Stimulated activated CD8-positive, alpha-beta memory T cell treated with anti-CD3 and anti-CD28 coated beads, Interleukin-4, amount 100 ng/mL, for 4 hours (primary cell): Measurements from ENCODE around the gene MYBPC2.
"Not testable (repeated sequence)": the region's sequence is repeated elsewhere in the genome, so short reads cannot be mapped to it uniquely, and the experiment has no call there.

Experiments
- DNase-seq, 2 donors: peaks; one replicate each; pipeline ENCODE4 v3.0.0-alpha.2; 2020; ENCODE audit warnings: low read depth in 2 of 2, low spot score in 1 of 2

The MYBPC2 gene

DNA sequence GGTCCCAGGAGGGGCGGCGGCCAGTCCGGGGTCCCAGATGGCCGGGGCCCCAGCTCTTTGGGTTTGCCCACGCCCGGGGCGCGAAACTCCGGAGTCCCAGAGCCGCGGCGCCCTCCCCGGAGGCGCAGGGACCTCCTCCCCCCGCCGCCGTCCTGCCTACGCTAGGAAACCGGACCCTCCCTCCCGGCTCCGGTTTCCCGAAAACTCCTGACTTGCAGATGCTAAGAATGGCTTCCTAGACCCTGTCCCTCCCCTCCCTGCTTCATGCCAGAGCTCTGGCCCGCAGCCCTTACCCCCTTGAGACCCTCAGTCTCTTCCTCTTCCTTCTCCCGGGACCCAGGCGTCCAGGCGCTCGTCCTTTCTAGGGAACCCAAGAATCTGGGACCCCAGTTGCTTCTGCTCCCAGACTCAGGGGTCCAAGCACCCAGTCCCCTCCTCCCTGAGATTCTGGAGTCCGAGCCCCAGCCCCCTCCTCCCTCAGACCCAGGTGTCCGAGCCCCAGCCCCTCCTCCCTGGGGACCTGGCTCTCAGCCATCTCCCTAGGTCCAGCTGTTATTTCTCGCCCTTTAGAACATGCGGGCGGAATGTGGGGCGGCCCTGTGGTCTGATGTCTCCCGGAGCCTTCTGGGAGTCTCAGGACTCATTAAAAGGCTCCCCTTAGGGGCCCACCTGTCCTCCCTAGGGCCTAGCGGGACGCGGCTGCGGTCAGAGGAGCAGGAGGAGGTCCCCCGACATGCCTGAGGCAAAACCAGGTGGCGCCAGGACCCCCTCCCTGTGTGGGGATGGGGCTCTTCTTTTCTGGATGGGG lies at the start of gene MYBPC2:
TSS of gene MYBPC2 (plus strand) at position 672 of the 808 bp plus-strand sequence. CDS start at position 734, 62 bp downstream.
- no peak for DNase-seq

- DNase-seq = no peak
Measured at GRCh38 chr19:50383001-50383851, 49.5 kb upstream of the MYBPC2 start.

DNA sequence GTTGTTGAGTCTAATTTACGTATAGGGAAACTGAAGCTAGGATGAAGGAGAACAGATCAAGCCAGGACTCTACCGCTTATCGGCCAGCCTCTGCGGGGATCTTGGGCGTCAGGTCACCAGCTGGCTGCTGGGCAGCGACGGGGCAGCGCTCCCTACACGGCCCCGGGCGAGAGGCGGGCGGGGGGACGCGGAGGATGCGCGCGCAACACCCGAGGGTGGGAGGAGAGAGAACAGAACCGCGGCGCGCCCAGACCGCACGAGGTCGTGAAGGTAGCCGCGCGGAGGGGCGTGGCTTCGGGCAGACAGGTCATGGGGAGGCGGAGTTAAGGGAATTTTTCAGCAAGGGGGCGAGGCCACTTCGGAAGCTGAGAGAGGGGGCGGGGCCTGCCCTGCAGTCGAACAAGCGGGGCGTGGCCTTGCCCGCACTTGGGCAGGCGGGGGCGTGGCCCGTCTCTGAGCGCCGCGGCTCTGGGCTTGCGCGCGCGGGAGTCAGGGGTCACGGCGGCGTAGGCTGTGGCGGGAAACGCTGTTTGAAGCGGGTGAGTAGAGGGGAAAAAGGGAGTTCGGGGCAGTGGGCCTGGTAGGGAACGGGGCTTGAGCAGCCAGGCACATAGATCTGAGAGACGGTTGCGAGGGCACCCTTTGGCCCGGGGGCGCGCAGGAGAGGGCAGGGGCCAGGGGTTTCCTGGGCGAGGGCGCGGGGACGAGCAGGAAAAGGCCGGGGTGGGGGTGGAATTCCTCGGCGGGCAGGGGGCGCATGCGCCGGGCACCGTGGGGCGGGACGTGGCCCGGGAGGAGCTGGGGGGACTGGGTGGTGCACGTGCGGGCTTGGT lies 48.6 kb upstream of the MYBPC2 start, which contains the start of gene POLD1:
TSS of gene POLD1 (plus strand) at position 496 of the 833 bp plus-strand sequence. CDS start 14,505 bp downstream, outside the sequence.
- DNase-seq = peak; percentile 96 to 98

DNA sequence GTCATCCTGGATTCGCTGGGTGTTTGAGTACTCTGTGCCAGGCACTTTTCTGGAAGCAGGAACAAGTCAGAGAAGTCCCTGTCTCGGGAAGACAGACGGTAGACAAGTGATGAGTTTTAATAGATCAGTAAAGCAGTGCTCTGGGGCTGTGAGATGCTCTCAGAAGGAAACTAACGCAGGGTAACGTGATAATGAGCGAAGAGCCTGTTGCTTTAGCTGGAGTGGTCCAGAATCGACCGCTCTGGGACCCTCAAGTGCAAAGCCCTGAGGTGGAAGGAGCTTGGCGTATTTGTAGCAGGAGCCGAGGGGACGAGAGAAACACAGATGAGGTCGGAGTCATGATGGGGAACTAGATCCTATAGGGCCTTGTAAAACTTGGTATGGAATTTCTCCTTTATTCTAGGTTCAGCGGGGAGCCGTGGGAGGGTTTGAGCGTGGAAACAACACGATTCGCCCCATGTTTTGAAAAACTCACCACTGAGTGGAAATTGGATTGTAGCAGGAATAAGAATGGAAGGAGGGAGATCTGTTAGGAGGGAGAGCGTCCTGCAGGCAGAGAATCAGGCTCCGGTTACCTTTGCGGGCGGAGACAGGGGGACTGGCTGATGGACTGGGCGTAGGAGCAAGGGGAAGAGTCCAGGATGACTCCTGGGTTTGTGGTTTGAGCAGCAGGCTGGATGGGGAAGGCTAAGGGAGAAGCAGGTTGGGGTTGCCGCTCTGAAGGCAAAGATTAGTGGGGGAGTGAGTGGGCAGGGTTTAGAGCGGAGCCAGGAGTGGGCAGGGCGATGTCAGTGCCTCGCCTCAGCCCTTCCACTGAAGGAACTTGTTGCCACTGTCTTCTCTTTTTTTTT lies 47.8 kb upstream of the MYBPC2 start:
- DNase-seq = no peak

DNA sequence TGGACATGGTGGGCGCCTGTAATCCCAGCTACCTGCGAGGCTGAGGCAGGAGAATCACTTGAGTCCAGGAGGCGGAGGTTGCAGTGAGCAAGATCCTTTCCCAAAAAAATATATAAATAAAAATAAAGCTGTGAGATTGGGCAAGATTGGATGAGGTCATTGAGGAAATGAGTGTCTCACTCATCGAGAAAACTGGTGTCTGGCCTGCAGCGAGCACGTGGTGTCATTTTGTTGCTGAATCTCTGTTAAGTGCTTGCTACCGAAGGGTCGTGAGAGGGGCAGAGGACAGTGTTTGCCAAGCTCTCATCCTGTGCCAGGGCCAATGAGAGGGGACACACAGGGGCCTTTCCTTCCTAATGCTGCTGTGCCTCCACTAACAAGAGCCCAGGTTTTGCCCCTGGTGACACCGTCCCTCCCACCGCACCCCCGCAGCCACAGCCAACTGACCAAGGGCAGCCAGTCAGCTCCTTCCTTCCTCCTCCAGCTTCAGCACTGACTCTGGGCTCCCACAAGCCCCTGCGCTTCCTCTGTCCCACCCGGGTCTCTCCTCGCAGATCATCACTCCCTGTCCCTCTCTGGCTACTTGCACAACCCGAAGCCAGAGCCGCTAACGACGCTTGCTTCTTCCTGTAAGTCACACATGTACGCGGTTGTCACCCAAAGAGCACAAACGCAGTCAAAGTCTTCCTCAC lies 45.4 kb upstream of the MYBPC2 start:
- DNase-seq = no peak

DNA sequence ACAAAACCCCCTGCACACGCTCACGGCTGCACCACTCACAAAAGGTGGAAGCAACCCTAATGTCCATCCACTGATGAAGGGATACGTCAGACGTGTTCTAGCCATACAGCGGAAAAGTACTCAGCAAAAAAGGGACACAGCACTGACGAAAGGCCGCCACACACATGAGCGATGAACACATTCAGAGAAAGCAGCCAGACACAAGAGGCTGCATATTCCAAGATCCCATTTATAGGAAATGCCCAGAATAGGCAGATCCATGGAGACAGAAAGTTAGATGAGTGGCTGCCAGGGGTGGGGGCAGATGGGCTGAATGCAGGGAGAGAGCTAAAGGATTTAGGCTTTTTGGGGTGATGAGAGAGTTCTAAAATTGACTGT lies 44.8 kb upstream of the MYBPC2 start:
- no peak for DNase-seq

- not testable (repeated sequence) for DNase-seq
Measured at GRCh38 chr19:50390295-50390694, 42.4 kb upstream of the MYBPC2 start.

DNA sequence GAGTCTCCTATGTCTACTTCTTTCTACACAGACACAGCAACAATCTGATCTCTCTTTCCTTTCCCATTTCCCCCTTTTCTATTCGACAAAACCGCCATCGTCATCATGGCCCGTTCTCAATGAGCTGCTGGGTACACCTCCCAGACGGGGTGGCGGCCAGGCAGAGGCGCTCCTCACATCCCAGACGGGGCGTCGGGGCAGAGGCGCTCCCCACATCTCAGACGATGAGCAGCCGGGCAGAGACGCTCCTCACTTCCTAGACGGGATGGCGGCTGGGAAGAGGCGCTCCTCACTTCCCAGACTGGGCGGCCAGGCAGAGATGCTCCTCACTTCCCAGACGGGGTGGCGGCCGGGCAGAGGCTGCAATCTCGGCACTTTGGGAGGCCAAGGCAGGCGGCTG lies 41.7 kb upstream of the MYBPC2 start:
- not testable (repeated sequence) for DNase-seq

DNA sequence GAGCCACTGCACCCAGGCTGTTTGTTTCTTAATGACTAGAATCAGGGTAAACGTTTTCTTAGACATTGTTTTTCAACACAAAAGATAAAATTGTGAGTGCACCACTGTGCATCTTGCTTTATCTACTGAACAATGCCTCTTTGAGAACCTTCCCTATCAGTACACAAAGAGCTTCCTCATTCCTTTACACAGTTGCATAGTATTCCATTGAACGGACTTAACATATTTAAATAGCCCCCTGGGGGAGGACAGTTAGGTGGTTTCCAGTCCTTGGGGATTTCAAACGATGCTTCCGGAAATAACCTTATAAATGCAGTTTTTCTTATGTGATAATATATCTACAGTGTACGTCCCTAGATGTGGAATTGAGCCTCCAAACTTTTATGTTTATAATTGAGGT lies 39.9 kb upstream of the MYBPC2 start:
- no peak for DNase-seq

DNA sequence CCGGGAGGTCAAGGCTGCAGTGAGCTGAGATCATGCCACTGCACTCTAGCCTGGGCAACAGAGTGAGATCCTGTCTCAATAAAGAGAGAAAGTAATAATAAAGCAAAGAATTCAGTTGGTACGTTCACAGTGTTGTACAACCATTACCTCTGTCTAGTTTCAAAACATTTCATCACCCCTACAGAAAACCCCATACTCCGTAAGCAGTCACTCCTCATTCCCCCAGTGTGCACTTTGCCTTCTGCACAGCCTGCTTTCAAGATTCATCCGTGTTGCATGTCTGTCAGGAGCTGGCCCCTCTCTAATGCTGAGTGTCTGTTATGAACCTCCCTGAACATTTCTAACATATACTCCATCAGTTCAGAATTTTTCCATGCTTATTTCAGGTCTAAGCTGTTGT lies 39.1 kb upstream of the MYBPC2 start:
- DNase-seq = no peak

DNA sequence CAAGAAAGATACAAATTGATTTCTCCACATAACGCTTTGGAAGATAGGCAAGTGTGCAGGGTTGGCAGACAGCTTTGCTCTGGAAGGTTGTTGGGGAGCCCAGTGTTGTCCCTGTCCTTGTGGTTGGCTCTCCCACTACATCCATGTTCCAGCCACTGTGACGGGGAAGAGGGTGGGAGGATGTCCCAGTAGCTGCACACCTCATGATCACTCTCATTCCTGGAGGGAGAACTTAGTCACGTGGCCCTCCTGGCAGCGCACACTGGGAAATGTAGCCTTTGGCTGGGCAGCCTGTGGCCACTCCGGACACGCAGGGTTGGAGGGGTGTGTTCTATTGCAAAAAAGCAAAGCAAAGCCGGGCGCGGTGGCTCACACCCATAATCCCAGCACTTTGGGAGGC lies 38.7 kb upstream of the MYBPC2 start:
- DNase-seq = no peak

GRCh38 chr19:50398675-50399367 lies 33.9 kb upstream of the MYBPC2 start:
- no peak for DNase-seq

DNA sequence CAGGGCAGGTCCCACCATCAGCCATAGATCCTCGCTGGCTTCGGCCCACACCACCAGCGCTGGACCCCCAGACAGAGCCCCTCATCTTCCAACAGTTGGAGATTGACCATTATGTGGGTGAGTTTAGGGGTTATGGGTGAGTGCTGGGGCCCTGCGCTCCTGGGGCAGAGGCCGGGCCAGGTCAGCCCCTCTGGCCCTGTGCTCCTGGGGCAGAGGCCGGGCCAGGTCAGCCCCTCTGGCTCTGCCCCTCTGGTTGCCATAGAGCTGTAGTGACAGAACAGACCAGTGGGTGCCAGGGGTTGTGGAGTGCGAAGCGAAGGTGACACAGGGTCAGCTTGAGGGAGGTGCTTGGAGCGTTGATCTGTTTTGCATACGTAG lies 33.3 kb upstream of the MYBPC2 start:
- no peak for DNase-seq

- DNase-seq = no peak
Measured at GRCh38 chr19:50401605-50402450, 30.9 kb upstream of the MYBPC2 start.

GRCh38 chr19:50402544-50403301 lies 30.0 kb upstream of the MYBPC2 start:
- DNase-seq = no peak

- DNase-seq = no peak
Measured at GRCh38 chr19:50406156-50406820, 26.4 kb upstream of the MYBPC2 start.

GRCh38 chr19:50406829-50407228 lies 25.9 kb upstream of the MYBPC2 start:
- DNase-seq = no peak
